ENCODE data around the gene TRMT6.

The TRMT6 gene

GRCh38 chr20:5893052-5893451 lies 57.3 kb downstream of the TRMT6 start:
- no peak for DNase-seq

GRCh38 chr20:5890773-5891441 lies 59.4 kb downstream of the TRMT6 start:
- DNase-seq: no peak

DNA sequence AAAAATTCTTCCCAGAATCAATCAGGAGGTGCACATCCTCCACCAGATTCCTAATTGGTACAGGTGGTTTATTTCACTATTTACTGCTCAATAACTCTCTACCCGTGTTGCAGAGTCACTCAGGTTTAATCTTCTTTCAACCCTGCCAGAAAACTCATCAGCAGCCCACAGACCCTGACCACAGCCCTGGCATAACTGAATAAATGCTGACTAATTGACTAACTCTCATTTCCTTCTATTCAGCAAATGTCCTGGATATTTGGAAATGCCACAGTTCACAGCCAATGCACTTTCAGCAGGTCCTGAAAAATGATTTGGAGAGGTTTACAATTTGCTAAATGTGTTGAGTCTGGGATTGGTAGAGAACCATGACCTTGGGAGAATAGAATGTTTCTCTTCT lies 62.3 kb downstream of the TRMT6 start:
- DNase-seq: no peak

GRCh38 chr20:5887386-5887785 lies 62.9 kb downstream of the TRMT6 start:
- DNase-seq: no peak
